Prostate gland (tissue), 2 donors: ENCODE results near the gene UTP3. TPM values are rescaled to one million over a fixed set of nuclear protein-coding genes. Genes with fewer than 3 reads are reported as not detected.
"Not testable (repeated sequence)": the region's sequence is repeated elsewhere in the genome, so short reads cannot be mapped to it uniquely, and the experiment has no call there.

ENCODE experiments used
- DNase-seq: peaks from one replicate; pipeline ENCODE4 v3.0.0-alpha.2; 2019; ENCODE audit warnings: low spot score
- H3K27ac ChIP-seq, 2 donors: fragments of 200-600 bp; sonication (generic); 2 replicates each; pipeline ENCODE4 v1.5.1; 2017 to 2019
- H3K27me3 ChIP-seq: fragments of 200-600 bp; sonication (generic); replicated peaks from 2 replicates; pipeline ENCODE4 v1.5.1; 2019; ENCODE audit not compliant: insufficient read depth
- H3K36me3 ChIP-seq, 2 donors: fragments of 200-600 bp; sonication (generic); 1 replicate in 1 of 2; 2 replicates in 1 of 2; pipeline versions ENCODE4 v1.5.1 to v1.8.1; 2017 to 2019
- H3K4me1 ChIP-seq: fragments of 200-600 bp; sonication (generic); replicated peaks from 2 replicates; pipeline ENCODE4 v1.5.1; 2019
- H3K4me3 ChIP-seq, 2 donors: fragments of 200-600 bp; sonication (generic); 2 replicates each; pipeline ENCODE4 v1.5.1; 2017 to 2019
- H3K9me3 ChIP-seq: fragments of 200-600 bp; sonication (generic); 2 replicates; pipeline ENCODE4 v1.5.1; 2017
- CTCF ChIP-seq, 4 experiments: fragments of 200-600 bp in 2 of 4; fragments of 450-650 bp in 2 of 4; sonication (generic) in 2 of 4; IDR thresholded peaks; 1 replicate in 3 of 4; 2 replicates in 1 of 4; pipeline ENCODE4 v1.5.1; 2016 to 2019; ENCODE audit warnings: antibody characterized with exemption in 4 of 4, mild to moderate bottlenecking in 2 of 4, moderate library complexity in 2 of 4
- POLR2A ChIP-seq: fragments of 450-650 bp; IDR thresholded peaks from one replicate; pipeline ENCODE4 v1.6.1; 2016; ENCODE audit warnings: antibody characterized with exemption, mild to moderate bottlenecking
- POLR2AphosphoS5 ChIP-seq: sonication (generic); formaldehyde crosslinking; IDR thresholded peaks from one replicate; pipeline ENCODE4 v1.6.1; 2017; ENCODE audit warnings: antibody characterized with exemption
- WGBS: methylation state at CpG from one replicate; pipeline ENCODE4 v1.1.5; 2018; 5-methylcytosine and 5-hydroxymethylcytosine counted together
- intact Hi-C: fragments of 100-400 bp; cut with DNase I; formaldehyde crosslinking; loops from one replicate; pipeline ENCODE4 v1.14.2; 2022
- total RNA-seq, 2 donors: library from RNA; depleted of rRNA; stranded (reverse); fragments of >200 nt; gene quantifications; one replicate each; pipeline ENCODE4 v1.1.0, GENCODE V29; 2016

The UTP3 gene
- total RNA-seq, 2 donors from 2014 or later, result 13.4 to 19.7 TPM

DNA sequence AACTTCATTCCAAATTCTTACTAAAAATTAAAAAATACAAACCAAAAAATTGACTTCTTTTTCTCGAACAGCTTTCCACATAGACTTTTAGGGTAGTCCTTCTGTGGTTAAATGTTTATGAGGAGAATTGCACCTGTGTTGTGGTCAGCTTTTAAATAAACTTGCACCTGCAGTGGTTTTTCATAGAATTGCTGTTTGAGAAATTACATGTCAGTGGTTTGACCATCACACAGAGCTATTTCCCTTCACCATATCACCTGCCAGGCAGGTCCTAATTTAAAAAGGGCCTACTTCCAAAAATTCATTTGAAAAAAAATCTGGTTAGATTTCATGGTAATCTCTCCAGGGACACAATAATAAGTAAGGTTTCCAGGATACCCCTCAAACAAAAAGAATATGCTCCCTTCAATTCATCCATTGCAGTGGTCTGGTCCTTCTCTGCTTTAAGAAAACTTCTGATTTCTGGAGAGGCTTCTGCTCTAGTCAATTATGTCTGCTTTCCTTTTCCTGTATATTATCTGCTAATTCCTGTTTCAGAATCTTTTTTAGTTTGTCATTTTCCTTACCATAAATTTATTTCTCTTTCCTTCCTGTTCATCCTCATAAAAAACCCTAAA lies 9.8 kb upstream of the UTP3 start:
- Histone ChIP-seq H3K9me3 (no peaks in the 10 kb centered on the region), H3K4me1 (no peaks in the 10 kb centered on the region), H3K27ac (no peak overlapping the region), H3K4me3 (no peak overlapping the region), H3K27me3 (no peaks in the 10 kb centered on the region), H3K36me3 (no peaks in the 10 kb centered on the region)
- TF ChIP-seq POLR2A (no peak), CTCF (IDR thresholded peaks at IDR 0.05) (no peak), POLR2AphosphoS5 (no peak)
- intact Hi-C loops, result no loop called here
- DNase-seq, result no peak
- 74% methylated on average over 1 of the region's 1 CpG for WGBS

GRCh38 chr4:70680934-70681333 lies 7.4 kb upstream of the UTP3 start:
- TF ChIP-seq CTCF (IDR thresholded peaks at IDR 0.05) (no peak), POLR2AphosphoS5 (no peak), POLR2A (no peak)
- Histone ChIP-seq H3K4me1 (no peaks in the 10 kb centered on the region), H3K4me3 (no peak overlapping the region), H3K27ac (no peak overlapping the region), H3K36me3 (no peaks in the 10 kb centered on the region), H3K27me3 (no peaks in the 10 kb centered on the region), H3K9me3 (no peaks in the 10 kb centered on the region)
- DNase-seq, result no peak
- intact Hi-C loops, result loop anchor here (10.0 kb wide), 1 partner anchor 154 kb away; the partner anchor contains the start of gene GRSF1

- no peak overlapping the region for H3K27ac ChIP-seq
- no peak for DNase-seq
- intact Hi-C loops, result loop anchor here (10.0 kb wide), 1 partner anchor 153 kb away; the partner anchor contains the start of gene GRSF1
- H3K36me3 ChIP-seq, result no peaks in the 10 kb centered on the region
- no peaks in the 10 kb centered on the region for H3K4me1 ChIP-seq
- H3K27me3 ChIP-seq, result no peaks in the 10 kb centered on the region
- no peaks in the 10 kb centered on the region for H3K9me3 ChIP-seq
- H3K4me3 ChIP-seq, result no peak overlapping the region
- TF ChIP-seq POLR2A, result no peak
- TF ChIP-seq CTCF (IDR thresholded peaks at IDR 0.05), result no peak
- TF ChIP-seq POLR2AphosphoS5, result no peak
Observed at GRCh38 chr4:70681704-70682103, 6.6 kb upstream of the UTP3 start.

DNA sequence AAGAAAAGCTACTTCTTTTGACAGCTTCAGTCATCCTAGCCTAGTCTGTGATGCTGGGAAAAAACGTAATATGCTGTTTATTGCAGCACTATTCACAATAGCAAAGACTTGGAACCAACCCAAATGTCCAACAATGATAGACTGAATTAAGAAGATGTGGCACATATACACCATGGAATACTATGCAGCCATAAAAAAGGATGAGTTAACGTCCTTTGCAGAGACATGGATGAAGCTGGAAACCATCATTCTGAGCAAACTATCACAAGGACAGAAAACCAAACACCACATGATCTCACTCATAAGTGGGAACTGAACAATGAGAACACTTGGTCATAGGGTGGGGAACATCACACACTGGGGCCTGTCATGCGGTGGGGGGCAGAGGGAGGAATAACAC lies 6.2 kb upstream of the UTP3 start:
- H3K4me1 ChIP-seq, H3K36me3 ChIP-seq, H3K27me3 ChIP-seq, H3K9me3 ChIP-seq, H3K27ac ChIP-seq, DNase-seq, H3K4me3 ChIP-seq: not testable (repeated sequence)
- 81% methylated on average over 3 of the region's 3 CpGs for WGBS
- intact Hi-C loops, result loop anchor here (10.0 kb wide), 1 partner anchor 153 kb away; the partner anchor contains the start of gene GRSF1

- no peaks in the 10 kb centered on the region for H3K27me3 ChIP-seq
- intact Hi-C loops, result loop anchor here (10.0 kb wide), 1 partner anchor 147 kb away; the partner anchor contains the start of gene GRSF1
- H3K9me3 ChIP-seq, result no peaks in the 10 kb centered on the region
- H3K4me3 ChIP-seq, result peak overlapping the region; percentile 65 to 82
- TF ChIP-seq CTCF (IDR thresholded peaks at IDR 0.05) (no peak), POLR2AphosphoS5 (no peak), POLR2A (no peak)
- H3K36me3 ChIP-seq, result no peaks in the 10 kb centered on the region
- no peak for DNase-seq
- peaks cover 6% of the 10 kb centered on the region for H3K4me1 ChIP-seq
- WGBS, result 69% methylated on average over 13 of the region's 13 CpGs
- peak overlapping the region; percentile 88 to 95 for H3K27ac ChIP-seq
Observed at GRCh38 chr4:70687392-70687791, 940 bp upstream of the UTP3 start.
